HUES48 (cell line): Measurements from ENCODE around the gene SERGEF.

Experiments
- H3K27ac ChIP-seq: one replicate; pipeline ENCODE4 v1.7.0; 2013; ENCODE audit warnings: low read depth, low read length, inconsistent platforms
- H3K27me3 ChIP-seq: 2 replicates; pipeline ENCODE4 v1.6.1; 2013; ENCODE audit warnings: mild to moderate bottlenecking, low read length; ENCODE audit not compliant: control insufficient read depth, insufficient read depth
- H3K36me3 ChIP-seq: 2 replicates; pipeline ENCODE4 v1.6.1; 2013; ENCODE audit warnings: low read length; ENCODE audit not compliant: control insufficient read depth, insufficient read depth
- H3K4me1 ChIP-seq: 2 replicates; pipeline ENCODE4 v1.6.1; 2013; ENCODE audit warnings: mild to moderate bottlenecking, low read length; ENCODE audit not compliant: control insufficient read depth, insufficient read depth
- H3K4me3 ChIP-seq: 2 replicates; pipeline ENCODE4 v1.5.1; 2013; ENCODE audit warnings: mild to moderate bottlenecking, low read depth, low read length
- H3K9ac ChIP-seq: 2 replicates; pipeline ENCODE4 v1.6.1; 2013; ENCODE audit warnings: mild to moderate bottlenecking, low read depth, low read length, moderate library complexity
- H3K9me3 ChIP-seq: 2 replicates; pipeline ENCODE4 v1.6.1; 2013; ENCODE audit warnings: low read length; ENCODE audit not compliant: control insufficient read depth, insufficient read depth

Gene SERGEF

DNA sequence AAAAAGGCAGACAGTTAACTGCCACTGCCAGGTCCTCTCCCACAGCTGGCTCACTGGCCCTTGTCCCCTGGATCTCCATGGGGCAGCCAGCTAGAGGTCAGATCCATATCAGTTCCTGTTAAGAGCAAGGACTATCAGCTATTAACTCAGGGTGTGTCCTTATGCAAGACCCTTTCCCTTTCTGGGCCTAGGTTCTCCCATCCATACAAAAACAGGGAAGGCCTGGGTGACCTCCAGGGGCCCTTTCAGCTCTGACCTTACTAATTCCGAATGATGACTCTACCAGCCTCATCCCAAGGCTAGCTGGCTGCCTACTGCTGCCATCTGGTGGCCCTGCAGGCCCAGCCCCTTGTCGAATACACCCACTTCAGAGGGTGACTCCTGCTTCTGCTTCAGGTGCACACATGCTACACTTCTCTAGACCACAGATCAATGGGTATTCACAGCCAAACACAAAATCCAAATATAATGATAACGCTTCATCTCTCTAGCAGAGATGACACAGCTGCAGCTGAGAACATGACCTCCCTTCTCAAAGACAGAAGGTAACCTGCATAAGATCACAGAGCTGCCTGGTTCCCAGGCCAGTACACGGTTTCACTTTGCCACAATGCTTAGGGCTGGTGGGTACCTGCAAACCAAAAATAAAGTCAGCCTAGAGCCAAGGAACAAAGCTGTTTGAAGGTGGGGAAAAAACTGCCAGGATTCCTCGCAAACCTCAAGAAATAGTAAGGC lies 34.1 kb downstream of the SERGEF start:
- Histone ChIP-seq H3K9me3 (no peaks in the 10 kb centered on the region), H3K36me3 (no peaks in the 10 kb centered on the region; the same call in 1 of the 2 replicates), H3K4me1 (no peaks in the 10 kb centered on the region), H3K27ac (no peak overlapping the region), H3K9ac (no peak overlapping the region), H3K4me3 (no peak overlapping the region), H3K27me3 (no peaks in the 10 kb centered on the region)

DNA sequence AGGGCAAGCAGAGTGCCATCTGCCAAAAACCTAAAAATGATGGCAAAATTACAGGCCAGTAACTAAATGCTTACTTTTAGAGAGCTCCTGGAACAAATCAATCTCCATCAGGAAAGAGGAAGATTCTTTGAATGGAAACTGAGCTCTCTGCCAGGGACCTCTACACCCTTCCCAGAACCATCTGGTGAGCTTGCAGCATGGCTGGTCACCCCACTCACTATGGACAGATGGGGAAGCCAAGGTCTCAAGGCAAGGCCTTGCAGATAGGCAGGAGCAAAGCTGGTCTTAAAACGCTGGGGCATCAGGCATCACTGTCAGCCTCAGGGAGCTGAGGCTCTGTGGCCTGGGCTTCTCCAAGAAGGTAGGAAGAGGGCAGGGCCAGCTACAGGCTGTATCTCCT lies 36.2 kb downstream of the SERGEF start:
- Histone ChIP-seq H3K9ac (no peak overlapping the region), H3K4me1 (no peaks in the 10 kb centered on the region), H3K27me3 (no peaks in the 10 kb centered on the region), H3K4me3 (no peak overlapping the region), H3K27ac (no peak overlapping the region), H3K36me3 (no peaks in the 10 kb centered on the region; the same call in 1 of the 2 replicates), H3K9me3 (no peaks in the 10 kb centered on the region)

DNA sequence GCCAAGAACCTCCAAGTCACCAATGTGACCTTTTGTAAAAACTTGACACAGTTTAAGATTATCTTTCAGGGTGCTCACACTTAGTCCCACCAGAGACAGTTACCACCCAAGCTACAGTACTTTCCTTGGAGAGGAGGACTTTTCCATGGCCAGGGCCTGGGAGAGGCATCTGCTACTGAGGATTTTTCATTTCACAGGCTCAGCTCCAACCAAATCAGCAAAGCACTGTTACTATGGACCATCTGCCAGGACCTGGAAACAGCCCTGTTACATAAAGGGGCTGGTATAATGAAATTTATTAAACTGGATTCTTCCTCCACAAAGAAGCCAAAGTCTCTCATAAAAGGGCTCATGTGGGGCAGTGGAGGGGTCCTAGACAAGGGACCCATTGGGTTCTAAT lies 38.6 kb downstream of the SERGEF start:
- no peak overlapping the region for H3K9ac ChIP-seq
- no peaks in the 10 kb centered on the region for H3K27me3 ChIP-seq
- H3K9me3 ChIP-seq: no peaks in the 10 kb centered on the region
- H3K27ac ChIP-seq: no peak overlapping the region
- no peaks in the 10 kb centered on the region; the same call in 1 of the 2 replicates for H3K36me3 ChIP-seq
- H3K4me1 ChIP-seq: no peaks in the 10 kb centered on the region
- H3K4me3 ChIP-seq: no peak overlapping the region

DNA sequence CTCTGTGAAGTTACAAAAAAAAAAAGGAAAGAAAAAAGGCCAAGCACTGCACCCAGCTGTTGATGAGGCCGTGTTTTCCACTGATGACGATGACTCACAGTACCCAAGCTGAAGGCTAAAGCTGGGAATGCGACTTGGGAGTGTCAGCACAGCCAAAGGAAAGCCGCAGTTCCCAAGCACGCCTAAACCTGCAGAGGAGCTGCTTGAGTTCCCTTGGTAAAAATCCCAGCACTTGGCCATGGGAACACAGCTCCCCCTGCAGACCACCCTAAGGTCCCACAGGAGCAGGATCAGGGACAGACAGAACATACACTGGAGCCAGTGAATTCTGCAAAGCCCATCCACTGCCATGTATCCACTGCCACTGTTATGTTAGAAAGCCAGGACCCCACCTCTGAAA lies 39.9 kb downstream of the SERGEF start:
- Histone ChIP-seq H3K9me3 (no peaks in the 10 kb centered on the region), H3K4me3 (no peak overlapping the region), H3K27me3 (no peaks in the 10 kb centered on the region), H3K4me1 (no peaks in the 10 kb centered on the region), H3K27ac (no peak overlapping the region), H3K36me3 (no peaks in the 10 kb centered on the region; the same call in 1 of the 2 replicates), H3K9ac (no peak overlapping the region)

DNA sequence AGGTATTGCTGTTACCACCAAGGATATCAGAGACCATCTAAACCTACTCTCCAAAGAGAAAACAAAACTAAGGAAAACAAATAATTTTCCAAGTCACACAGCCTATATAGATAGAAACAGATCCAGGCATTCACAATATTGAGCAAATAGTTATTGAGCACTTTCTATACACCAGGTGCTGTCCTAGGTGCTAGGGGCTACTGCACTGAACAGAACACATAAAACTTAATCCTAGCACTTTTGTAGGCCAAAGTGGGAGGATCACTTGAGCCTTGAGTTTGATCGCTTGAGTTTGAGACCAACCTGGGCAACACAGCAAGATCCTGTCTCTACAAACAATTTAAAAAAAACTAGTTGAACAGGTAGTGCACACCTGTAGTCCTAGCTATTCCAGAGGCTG lies 44.6 kb downstream of the SERGEF start:
- H3K9me3 ChIP-seq: no peaks in the 10 kb centered on the region
- no peaks in the 10 kb centered on the region for H3K27me3 ChIP-seq
- H3K4me3 ChIP-seq: no peak overlapping the region
- no peak overlapping the region for H3K9ac ChIP-seq
- H3K27ac ChIP-seq: no peak overlapping the region
- no peaks in the 10 kb centered on the region for H3K4me1 ChIP-seq
- H3K36me3 ChIP-seq: no peaks in the 10 kb centered on the region

DNA sequence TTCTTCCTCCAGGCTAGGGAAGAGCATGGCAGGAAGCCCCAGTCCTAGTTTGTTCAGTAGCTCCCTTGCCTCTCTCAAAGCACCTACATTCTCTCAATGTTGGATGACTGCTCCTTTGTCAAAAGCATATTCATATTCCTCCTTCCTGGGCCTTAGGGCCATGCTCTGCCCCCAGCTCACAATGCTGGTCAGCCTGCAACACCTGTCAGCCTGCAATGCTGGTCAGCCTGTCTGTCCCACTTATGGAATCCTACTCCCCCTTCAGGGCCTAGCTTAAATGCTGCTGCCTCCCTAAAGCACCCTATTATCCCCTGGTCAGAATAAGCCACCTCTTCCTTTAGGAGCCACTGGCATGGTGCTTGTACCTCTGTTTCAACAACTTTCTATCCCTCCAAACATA lies 45.2 kb downstream of the SERGEF start:
- H3K9ac ChIP-seq: no peak overlapping the region
- no peak overlapping the region for H3K4me3 ChIP-seq
- H3K9me3 ChIP-seq: no peaks in the 10 kb centered on the region
- H3K27ac ChIP-seq: no peak overlapping the region
- H3K27me3 ChIP-seq: no peaks in the 10 kb centered on the region
- H3K4me1 ChIP-seq: no peaks in the 10 kb centered on the region
- H3K36me3 ChIP-seq: no peaks in the 10 kb centered on the region

DNA sequence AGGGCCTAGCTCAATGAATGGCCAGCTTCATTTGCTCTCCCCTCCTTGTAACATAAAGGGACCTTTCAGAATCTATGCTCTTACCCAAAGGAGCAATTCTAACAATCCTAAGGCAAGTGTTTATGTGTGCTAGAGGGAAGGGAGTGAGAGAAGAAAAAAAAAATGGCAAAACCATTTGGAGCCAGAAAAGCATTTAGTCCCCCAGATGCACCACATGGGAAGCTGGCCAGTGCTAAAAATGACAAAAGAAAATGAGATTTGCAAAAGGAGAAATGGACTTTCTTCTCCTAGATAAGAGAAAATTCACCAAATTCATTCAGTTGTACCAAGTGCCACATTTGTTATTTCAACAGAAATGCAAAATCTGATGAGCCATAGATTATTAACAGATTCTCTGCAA lies 52.8 kb downstream of the SERGEF start:
- Histone ChIP-seq H3K27ac (no peak overlapping the region), H3K9me3 (no peaks in the 10 kb centered on the region), H3K4me1 (no peaks in the 10 kb centered on the region), H3K4me3 (no peak overlapping the region), H3K9ac (no peak overlapping the region), H3K27me3 (no peaks in the 10 kb centered on the region), H3K36me3 (peaks cover 3% of the 10 kb centered on the region)

DNA sequence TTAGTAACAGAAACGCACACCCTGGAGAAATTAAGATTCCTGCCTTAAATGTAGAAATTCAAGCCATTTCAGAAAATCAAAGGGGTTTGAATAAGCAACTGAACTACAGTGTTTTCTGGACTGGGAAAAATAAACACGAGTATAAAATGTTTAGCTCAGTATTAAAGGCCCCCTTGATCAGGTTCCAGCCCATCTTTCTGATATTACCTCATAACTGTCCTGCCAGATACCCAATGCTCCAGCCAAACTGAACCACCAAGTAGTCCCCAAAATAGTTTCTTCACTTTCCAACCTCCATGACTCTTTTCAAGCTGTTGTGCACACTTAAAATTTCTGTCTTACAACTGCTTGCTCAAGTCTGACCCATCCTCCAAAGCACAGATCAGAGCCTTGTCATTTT lies 54.4 kb downstream of the SERGEF start:
- no peaks in the 10 kb centered on the region for H3K9me3 ChIP-seq
- H3K9ac ChIP-seq: no peak overlapping the region
- H3K27me3 ChIP-seq: no peaks in the 10 kb centered on the region
- peaks cover 9% of the 10 kb centered on the region for H3K36me3 ChIP-seq
- no peak overlapping the region for H3K4me3 ChIP-seq
- H3K4me1 ChIP-seq: no peaks in the 10 kb centered on the region
- H3K27ac ChIP-seq: no peak overlapping the region

DNA sequence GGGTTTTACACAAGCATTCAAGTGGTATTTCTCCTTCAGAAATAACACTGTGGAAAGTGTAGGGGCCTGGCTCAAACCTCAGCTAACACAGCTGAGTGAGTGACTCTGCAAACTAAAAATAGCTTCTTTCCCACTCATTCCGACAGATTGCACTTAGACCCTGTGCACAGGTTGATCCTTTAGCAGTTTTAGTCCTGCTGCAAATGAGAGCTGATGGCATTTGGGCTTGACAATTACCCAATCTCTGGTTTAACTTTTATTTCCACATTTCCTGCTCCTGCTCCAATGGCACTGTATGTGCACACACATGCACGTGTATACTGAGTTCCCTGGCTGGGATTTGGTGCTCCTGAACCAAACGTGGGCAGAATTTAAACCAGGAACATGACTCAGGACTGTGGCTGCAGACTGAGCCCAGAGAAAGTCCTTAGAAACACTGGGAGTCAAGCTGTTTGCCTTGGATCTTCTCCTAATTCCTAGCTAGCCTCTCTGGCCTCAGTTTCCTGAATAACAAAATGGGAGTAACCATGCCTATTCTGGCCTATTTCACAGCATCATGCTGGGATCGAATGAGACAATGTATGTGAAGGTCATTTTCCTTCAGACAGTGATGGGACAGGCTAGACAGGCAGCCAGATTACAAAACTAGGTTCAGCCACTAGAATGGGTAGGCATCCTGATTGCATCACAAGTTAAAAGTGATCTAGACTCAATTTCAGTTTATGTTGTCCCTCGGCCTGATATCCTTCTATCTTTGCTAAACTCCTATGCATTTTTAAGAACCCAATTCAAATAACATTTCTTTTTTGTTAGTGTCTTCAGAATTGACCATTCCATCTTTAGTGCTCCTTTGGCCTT lies 58.2 kb downstream of the SERGEF start:
- H3K9ac ChIP-seq: no peak overlapping the region
- H3K9me3 ChIP-seq: no peaks in the 10 kb centered on the region
- no peak overlapping the region for H3K4me3 ChIP-seq
- H3K4me1 ChIP-seq: no peaks in the 10 kb centered on the region
- H3K36me3 ChIP-seq: peaks cover 9% of the 10 kb centered on the region
- no peaks in the 10 kb centered on the region for H3K27me3 ChIP-seq
- no peak overlapping the region for H3K27ac ChIP-seq

DNA sequence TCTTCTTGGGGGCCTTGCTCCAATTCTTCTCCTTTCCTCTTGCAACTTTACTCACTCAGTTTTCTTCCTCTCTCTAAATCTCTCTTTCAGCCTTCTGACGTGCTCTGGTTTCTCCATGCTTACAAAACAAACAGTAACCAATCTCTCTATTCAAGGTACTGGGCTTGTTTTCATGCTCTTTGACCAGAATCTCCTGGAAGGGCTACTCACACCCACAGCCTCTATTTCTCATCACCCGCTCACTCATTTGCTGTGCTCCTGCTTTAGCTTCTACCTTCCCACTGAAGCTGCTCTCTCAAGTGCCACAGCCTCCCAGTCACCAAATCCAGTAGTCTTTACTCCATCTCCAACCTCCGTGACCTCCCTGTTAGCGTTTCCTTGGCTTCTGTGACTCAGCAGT lies 60.4 kb downstream of the SERGEF start:
- no peak overlapping the region for H3K27ac ChIP-seq
- H3K27me3 ChIP-seq: no peaks in the 10 kb centered on the region
- no peak overlapping the region for H3K4me3 ChIP-seq
- no peaks in the 10 kb centered on the region for H3K9me3 ChIP-seq
- peaks cover 6% of the 10 kb centered on the region; the same call in 1 of the 2 replicates for H3K36me3 ChIP-seq
- no peaks in the 10 kb centered on the region for H3K4me1 ChIP-seq
- no peak overlapping the region for H3K9ac ChIP-seq

DNA sequence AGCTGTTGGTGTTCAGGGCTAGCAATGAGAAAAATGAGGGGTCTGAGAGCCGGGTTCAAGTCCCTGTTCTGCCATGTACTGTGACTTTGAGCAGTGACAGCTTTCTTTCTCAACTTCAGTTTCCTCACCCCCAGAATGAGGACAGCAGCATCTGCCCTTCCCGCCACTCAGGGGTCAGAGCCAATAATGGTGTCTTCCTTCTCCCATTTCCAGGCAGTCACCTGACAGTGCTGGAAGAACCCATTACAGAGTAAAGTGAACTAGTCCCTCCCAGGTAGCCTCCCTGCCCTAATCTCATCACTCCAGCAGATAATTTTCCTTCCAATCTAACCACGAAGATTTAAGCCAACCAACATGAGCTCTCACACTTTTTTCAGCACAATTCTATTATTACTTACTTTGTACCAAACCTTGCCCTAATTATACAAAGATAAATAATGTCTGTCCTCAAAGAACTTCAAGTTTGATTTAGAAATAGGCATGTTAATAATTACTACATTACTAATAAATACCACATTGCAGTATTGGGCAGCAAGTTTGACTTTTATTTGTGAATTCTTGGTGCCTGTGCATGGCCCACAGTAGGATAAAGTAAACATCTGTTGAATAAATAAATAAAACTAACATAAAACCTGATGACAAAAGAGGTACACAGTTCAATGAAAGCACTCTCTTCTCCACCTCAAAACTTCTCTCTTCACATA lies 61.0 kb downstream of the SERGEF start:
- H3K36me3 ChIP-seq: peaks cover 6% of the 10 kb centered on the region; the same call in 1 of the 2 replicates
- H3K9ac ChIP-seq: no peak overlapping the region
- H3K9me3 ChIP-seq: no peaks in the 10 kb centered on the region

More for the DNA sequence above, 61.0 kb downstream of the SERGEF start:
- H3K27ac ChIP-seq: no peak overlapping the region
- no peaks in the 10 kb centered on the region for H3K4me1 ChIP-seq
- no peaks in the 10 kb centered on the region for H3K27me3 ChIP-seq
- H3K4me3 ChIP-seq: no peak overlapping the region
